GM12878 (cell line): ENCODE measurements around the gene HADH. TPM values are rescaled to one million over a fixed set of nuclear protein-coding genes. Genes with fewer than 3 reads are reported as not detected.

Experiments used
- ATAC-seq: fragments of 200-7000 bp; cut with Tn5 transposase; 3 replicates; pipeline ENCODE4 v1.9.1; 2020; ENCODE audit warnings: mild to moderate bottlenecking, moderate library complexity
- BruUV-seq: library from RNA; stranded (reverse); fragments of 400-500 nt; replicated peaks from 2 replicates; lab custom pipeline; 2021; lab: Mats Ljungman, UMichigan
- CTCF ChIA-PET: fragments of 300-600 bp; sonication (Branson Sonifier 250); formaldehyde crosslinking; extraction: SDS; loops from one replicate; lab custom pipeline; 2021; ENCODE audit warnings: inconsistent platforms; lab: Yijun Ruan, JAX
- POLR2A ChIA-PET: fragments of 350-600 bp; formaldehyde crosslinking; extraction: SDS; loops from one replicate; lab custom pipeline; 2021; ENCODE audit warnings: inconsistent platforms; lab: Charles Lee
- RAD21 ChIA-PET: fragments of 300-600 bp; sonication (Branson Sonifier 250); formaldehyde crosslinking; loops from one replicate; lab custom pipeline; 2023; ENCODE audit warnings: antibody characterized with exemption; ENCODE audit not compliant: unreplicated experiment; lab: Charles Lee
- SMC1A ChIA-PET: fragments of 300-600 bp; sonication (Branson Sonifier 250); formaldehyde crosslinking; loops from one replicate; lab custom pipeline; 2023; ENCODE audit not compliant: unreplicated experiment, uncharacterized antibody; lab: Charles Lee
- DNase-seq: peaks from one replicate; pipeline ENCODE4 v3.0.0-alpha.2; 2011; ENCODE audit warnings: low read depth, low spot score
- FAIRE-seq: peaks from 3 replicates; lab custom pipeline; 2011; peaks lifted over from hg19 to GRCh38; lab: Jason Lieb, UNC
- H2AFZ ChIP-seq: 2 replicates; pipeline ENCODE4 v1.6.0; 2011; ENCODE audit warnings: low read depth, low read length, control low read depth; ENCODE audit not compliant: control insufficient read depth
- H3K27ac ChIP-seq: 2 replicates; pipeline ENCODE4 v1.5.1; 2011; ENCODE audit warnings: control low read depth; ENCODE audit not compliant: control insufficient read depth, insufficient read depth
- H3K27me3 ChIP-seq, 2 experiments: replicated peaks in 1 of 2; 2 replicates each; pipeline versions ENCODE4 v1.6.0 to v1.6.1; 2011; ENCODE audit warnings: low read length in 1 of 2; ENCODE audit not compliant: control insufficient read depth in 2 of 2, insufficient read depth in 2 of 2
- H3K36me3 ChIP-seq, 2 experiments: 2 replicates each; pipeline ENCODE4 v1.5.1; 2011; ENCODE audit warnings: low read length in 1 of 2; ENCODE audit not compliant: control insufficient read depth in 2 of 2, insufficient read depth in 2 of 2
- H3K4me1 ChIP-seq: 2 replicates; pipeline ENCODE4 v1.6.1; 2011; ENCODE audit warnings: mild to moderate bottlenecking, low read length, moderate library complexity, mixed read lengths; ENCODE audit not compliant: control insufficient read depth, insufficient read depth
- H3K4me2 ChIP-seq: 2 replicates; pipeline ENCODE4 v1.6.0; 2011; ENCODE audit warnings: control low read depth; ENCODE audit not compliant: control insufficient read depth, insufficient read depth
- H3K4me3 ChIP-seq: fragments of 200-600 bp; sonication (generic); 2 replicates; pipeline ENCODE4 v1.5.1; 2016
- H3K79me2 ChIP-seq: 2 replicates; pipeline ENCODE4 v1.6.0; 2011; ENCODE audit warnings: low read length; ENCODE audit not compliant: control insufficient read depth, insufficient read depth
- H3K9ac ChIP-seq: 2 replicates; pipeline ENCODE4 v1.8.0; 2011; ENCODE audit warnings: low read length, control low read depth, mixed read lengths; ENCODE audit not compliant: control insufficient read depth, insufficient read depth
- H3K9me3 ChIP-seq: replicated peaks from 3 replicates; pipeline ENCODE4 v1.5.1; 2011; ENCODE audit warnings: mild to moderate bottlenecking, low read length; ENCODE audit not compliant: control insufficient read depth, insufficient read depth
- H4K20me1 ChIP-seq: 2 replicates; pipeline ENCODE4 v1.6.0; 2011; ENCODE audit not compliant: control insufficient read depth, insufficient read depth
- GABPA ChIP-seq: IDR thresholded peaks from 2 replicates; pipeline ENCODE4 v1.6.1; 2014; ENCODE audit warnings: antibody characterized with exemption, low read depth, mild to moderate bottlenecking, inconsistent platforms
- POLR2AphosphoS2 ChIP-seq: IDR thresholded peaks from 2 replicates; pipeline ENCODE4 v1.6.1; 2011; ENCODE audit warnings: low read depth, mild to moderate bottlenecking, low read length, improper control_type of control experiment, moderate library complexity
- POU2F2 ChIP-seq: IDR thresholded peaks from 3 replicates; pipeline ENCODE4 v1.6.1; 2011; ENCODE audit warnings: low read depth, mild to moderate bottlenecking, low read length, borderline replicate concordance
- RAD21 ChIP-seq: IDR thresholded peaks from 2 replicates; pipeline ENCODE4 v1.6.1; 2011; ENCODE audit warnings: mild to moderate bottlenecking, low read depth, low read length, moderate library complexity; ENCODE audit not compliant: insufficient read depth
- SMC3 ChIP-seq: IDR thresholded peaks from 2 replicates; pipeline ENCODE4 v1.6.1; 2011; ENCODE audit warnings: low read length, improper control_type of control experiment, borderline replicate concordance
- SP1 ChIP-seq: IDR thresholded peaks from one replicate; pipeline ENCODE4 v1.6.1; 2011; ENCODE audit warnings: low read depth, low read length
- SRF ChIP-seq, 2 experiments: IDR thresholded peaks; 2 replicates each; pipeline ENCODE4 v1.6.1; 2011; ENCODE audit warnings: low read depth in 2 of 2, low read length in 2 of 2, mild to moderate bottlenecking in 1 of 2, moderate library complexity in 1 of 2
- ZNF207 ChIP-seq: fragments of 450-650 bp; IDR thresholded peaks from 2 replicates; pipeline ENCODE4 v1.6.1; 2014; ENCODE audit warnings: antibody characterized with exemption, mild to moderate bottlenecking, borderline replicate concordance
- ZNF24 ChIP-seq: fragments of 450-650 bp; IDR thresholded peaks from 2 replicates; pipeline ENCODE4 v1.6.1; 2017; ENCODE audit warnings: antibody characterized with exemption, mild to moderate bottlenecking
- WGBS: methylation state at CpG from one replicate; pipeline ENCODE4 v1.1.6; 2016; ENCODE audit warnings: low lambda C conversion rate; ENCODE audit not compliant: insufficient replicate concordance, insufficient coverage; ENCODE audit errors: missing lambda C conversion rate; 5-methylcytosine and 5-hydroxymethylcytosine counted together
- in situ Hi-C: fragments of 300-500 bp; cut with MboI; formaldehyde crosslinking; loops from 9 replicates; pipeline ENCODE4 v1.14.3; 2018; ENCODE audit warnings: mixed read lengths
- intact Hi-C: fragments of 100-400 bp; cut with micrococcal nuclease; formaldehyde crosslinking; loops from one replicate; pipeline ENCODE4 v1.14.2; 2022; ENCODE audit not compliant: unreplicated experiment
- polyA plus RNA-seq, 11 experiments: library from polyadenylated mRNA; depleted of rRNA in 4 of 11; unstranded in 6 of 11; stranded (reverse) in 5 of 11; fragments of >200 nt; fragmentation: Nextera tagmentation in 4 of 11; fragmentation: Illumina TruSeq in 1 of 11; extraction: Ambion mirVana in 4 of 11; extraction: Trizol in 1 of 11; gene quantifications; 1 replicate in 1 of 11; 2 replicates in 10 of 11; pipeline versions ENCODE4 v1.2.1 to v1.2.3, GENCODE V29; 2011 to 2016; ENCODE audit warnings: inconsistent platforms in 2 of 11, missing spikeins in 2 of 11, low read depth in 1 of 11
- total RNA-seq, 4 experiments: library from RNA; depleted of rRNA in 3 of 4; stranded (reverse); fragments of >200 nt in 3 of 4; fragmentation: Illumina TruSeq in 1 of 4; extraction: Trizol in 1 of 4; gene quantifications; 2 replicates each; pipeline versions ENCODE4 v1.2.1 to v1.2.3, GENCODE V29; 2013 to 2021
- TF ChIP-seq, protein P1 (sequence below): IDR thresholded peaks from 2 replicates; pipeline ENCODE4 v1.6.1; 2012; ENCODE audit warnings: mild to moderate bottlenecking, low read depth, low read length
- TF ChIP-seq, protein P2 (sequence below): IDR thresholded peaks from 2 replicates; pipeline ENCODE4 v1.6.1; 2012; ENCODE audit warnings: low read depth, low read length, improper control_type of control experiment
- TF ChIP-seq, protein P3 (sequence below): IDR thresholded peaks from 2 replicates; pipeline ENCODE4 v1.6.1; 2011; ENCODE audit warnings: low read depth, mild to moderate bottlenecking, low read length, moderate library complexity, borderline replicate concordance; ENCODE audit errors: extremely low read depth
- TF ChIP-seq, protein P4 (sequence below): fragments of 450-650 bp; IDR thresholded peaks from 2 replicates; pipeline ENCODE4 v1.6.1; 2014; ENCODE audit warnings: mild to moderate bottlenecking
- TF ChIP-seq, protein P5 (sequence below), 3 experiments: IDR thresholded peaks in 2 of 3; conservative IDR thresholded peaks in 1 of 3; 2 replicates each; pipeline ENCODE4 v1.5.1; 2011; ENCODE audit warnings: low read depth in 3 of 3, low read length in 3 of 3, mild to moderate bottlenecking in 3 of 3, control low read depth in 2 of 3, moderate library complexity in 2 of 3, inconsistent platforms in 1 of 3, mixed read lengths in 1 of 3; ENCODE audit not compliant: control insufficient read depth in 2 of 3, insufficient read depth in 1 of 3; ENCODE audit errors: extremely low read depth in 1 of 3
- TF ChIP-seq, protein P6 (sequence below): IDR thresholded peaks from 2 replicates; pipeline ENCODE4 v1.6.1; 2011; ENCODE audit warnings: mild to moderate bottlenecking, low read depth, low read length, moderate library complexity; ENCODE audit not compliant: insufficient replicate concordance

HADH gene
- total and polyA plus RNA-seq, 10 of the 15 experiments (the other 5 are each of a cell fraction or from before 2014, with no cell fraction given): 20.3 to 97.9 (median 76.6) TPM

DNA sequence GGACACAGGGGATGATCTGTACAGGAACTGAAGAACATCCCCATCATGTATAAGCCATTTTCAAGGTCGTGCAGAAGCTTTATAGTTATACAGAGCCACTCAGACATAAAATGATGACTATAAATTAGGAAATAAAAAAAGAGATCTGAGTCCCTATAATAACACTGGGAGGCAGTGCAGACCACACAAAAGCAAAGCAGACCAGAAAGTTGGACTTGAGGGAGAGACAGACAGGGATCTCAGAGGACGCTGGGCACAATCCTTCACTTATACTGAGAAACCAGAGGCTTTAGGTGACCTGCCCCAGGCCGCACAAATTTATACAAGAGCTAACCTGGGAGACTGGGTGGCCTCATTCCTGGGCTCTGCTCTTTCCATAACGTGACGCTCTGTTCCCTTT, 70.5 kb downstream of the HADH start:
- no peak; the same call in 2 of the 3 replicates for ATAC-seq
- intact Hi-C loops: no loop called here
- H3K4me3 ChIP-seq: no peak overlapping the region
- no peak overlapping the region for H2AFZ ChIP-seq
- ChIA-PET CTCF (interaction anchor here (0.7 to 2.7 kb wide), 10 partner anchors 15 to 511 kb away, joined by 3 to 10 read pairs (median 4); no protein-coding TSS in a partner anchor), RAD21 (interaction anchor here (1.6 to 2.5 kb wide), 2 partner anchors 30 to 512 kb away, joined by 5 to 13 read pairs; no protein-coding TSS in a partner anchor), POLR2A (interaction anchor here (1.4 kb wide), 1 partner anchor 23 kb away, joined by 3 read pairs; no protein-coding TSS in a partner anchor), SMC1A (interaction anchor here (0.6 to 2.1 kb wide), 7 partner anchors 8 to 512 kb away, joined by 3 to 13 read pairs (median 5); no protein-coding TSS in a partner anchor)
- no peak overlapping the region for H3K9ac ChIP-seq
- no peaks in the 10 kb centered on the region for H3K79me2 ChIP-seq
- H3K27ac ChIP-seq: no peak overlapping the region
- H3K36me3 ChIP-seq: no peaks in the 10 kb centered on the region
- H3K27me3 ChIP-seq: no peaks in the 10 kb centered on the region
- H4K20me1 ChIP-seq: no peaks in the 10 kb centered on the region
- no peak for DNase-seq
- H3K9me3 ChIP-seq: no peaks in the 10 kb centered on the region
- no peak overlapping the region for H3K4me2 ChIP-seq
- no peaks in the 10 kb centered on the region for H3K4me1 ChIP-seq
- in situ Hi-C loops: no loop called here
- no TSS peak for BruUV-seq
- FAIRE-seq: no peak
- WGBS: 9% methylated on average over 5 of the region's 5 CpGs
- no peak for TF ChIP-seq ZNF207
- no peak for TF ChIP-seq POLR2AphosphoS2
- TF ChIP-seq, protein P1, sequence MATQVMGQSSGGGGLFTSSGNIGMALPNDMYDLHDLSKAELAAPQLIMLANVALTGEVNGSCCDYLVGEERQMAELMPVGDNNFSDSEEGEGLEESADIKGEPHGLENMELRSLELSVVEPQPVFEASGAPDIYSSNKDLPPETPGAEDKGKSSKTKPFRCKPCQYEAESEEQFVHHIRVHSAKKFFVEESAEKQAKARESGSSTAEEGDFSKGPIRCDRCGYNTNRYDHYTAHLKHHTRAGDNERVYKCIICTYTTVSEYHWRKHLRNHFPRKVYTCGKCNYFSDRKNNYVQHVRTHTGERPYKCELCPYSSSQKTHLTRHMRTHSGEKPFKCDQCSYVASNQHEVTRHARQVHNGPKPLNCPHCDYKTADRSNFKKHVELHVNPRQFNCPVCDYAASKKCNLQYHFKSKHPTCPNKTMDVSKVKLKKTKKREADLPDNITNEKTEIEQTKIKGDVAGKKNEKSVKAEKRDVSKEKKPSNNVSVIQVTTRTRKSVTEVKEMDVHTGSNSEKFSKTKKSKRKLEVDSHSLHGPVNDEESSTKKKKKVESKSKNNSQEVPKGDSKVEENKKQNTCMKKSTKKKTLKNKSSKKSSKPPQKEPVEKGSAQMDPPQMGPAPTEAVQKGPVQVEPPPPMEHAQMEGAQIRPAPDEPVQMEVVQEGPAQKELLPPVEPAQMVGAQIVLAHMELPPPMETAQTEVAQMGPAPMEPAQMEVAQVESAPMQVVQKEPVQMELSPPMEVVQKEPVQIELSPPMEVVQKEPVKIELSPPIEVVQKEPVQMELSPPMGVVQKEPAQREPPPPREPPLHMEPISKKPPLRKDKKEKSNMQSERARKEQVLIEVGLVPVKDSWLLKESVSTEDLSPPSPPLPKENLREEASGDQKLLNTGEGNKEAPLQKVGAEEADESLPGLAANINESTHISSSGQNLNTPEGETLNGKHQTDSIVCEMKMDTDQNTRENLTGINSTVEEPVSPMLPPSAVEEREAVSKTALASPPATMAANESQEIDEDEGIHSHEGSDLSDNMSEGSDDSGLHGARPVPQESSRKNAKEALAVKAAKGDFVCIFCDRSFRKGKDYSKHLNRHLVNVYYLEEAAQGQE: no peak
- TF ChIP-seq, protein P2, sequence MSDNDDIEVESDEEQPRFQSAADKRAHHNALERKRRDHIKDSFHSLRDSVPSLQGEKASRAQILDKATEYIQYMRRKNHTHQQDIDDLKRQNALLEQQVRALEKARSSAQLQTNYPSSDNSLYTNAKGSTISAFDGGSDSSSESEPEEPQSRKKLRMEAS: no peak
- TF ChIP-seq, protein P3, sequence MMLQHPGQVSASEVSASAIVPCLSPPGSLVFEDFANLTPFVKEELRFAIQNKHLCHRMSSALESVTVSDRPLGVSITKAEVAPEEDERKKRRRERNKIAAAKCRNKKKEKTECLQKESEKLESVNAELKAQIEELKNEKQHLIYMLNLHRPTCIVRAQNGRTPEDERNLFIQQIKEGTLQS: no peak
- TF ChIP-seq, protein P4, sequence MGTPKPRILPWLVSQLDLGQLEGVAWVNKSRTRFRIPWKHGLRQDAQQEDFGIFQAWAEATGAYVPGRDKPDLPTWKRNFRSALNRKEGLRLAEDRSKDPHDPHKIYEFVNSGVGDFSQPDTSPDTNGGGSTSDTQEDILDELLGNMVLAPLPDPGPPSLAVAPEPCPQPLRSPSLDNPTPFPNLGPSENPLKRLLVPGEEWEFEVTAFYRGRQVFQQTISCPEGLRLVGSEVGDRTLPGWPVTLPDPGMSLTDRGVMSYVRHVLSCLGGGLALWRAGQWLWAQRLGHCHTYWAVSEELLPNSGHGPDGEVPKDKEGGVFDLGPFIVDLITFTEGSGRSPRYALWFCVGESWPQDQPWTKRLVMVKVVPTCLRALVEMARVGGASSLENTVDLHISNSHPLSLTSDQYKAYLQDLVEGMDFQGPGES: no peak
- peak; percentile 67 for TF ChIP-seq RAD21
- no peak for TF ChIP-seq SP1
- TF ChIP-seq GABPA: no peak
- TF ChIP-seq, protein P5, sequence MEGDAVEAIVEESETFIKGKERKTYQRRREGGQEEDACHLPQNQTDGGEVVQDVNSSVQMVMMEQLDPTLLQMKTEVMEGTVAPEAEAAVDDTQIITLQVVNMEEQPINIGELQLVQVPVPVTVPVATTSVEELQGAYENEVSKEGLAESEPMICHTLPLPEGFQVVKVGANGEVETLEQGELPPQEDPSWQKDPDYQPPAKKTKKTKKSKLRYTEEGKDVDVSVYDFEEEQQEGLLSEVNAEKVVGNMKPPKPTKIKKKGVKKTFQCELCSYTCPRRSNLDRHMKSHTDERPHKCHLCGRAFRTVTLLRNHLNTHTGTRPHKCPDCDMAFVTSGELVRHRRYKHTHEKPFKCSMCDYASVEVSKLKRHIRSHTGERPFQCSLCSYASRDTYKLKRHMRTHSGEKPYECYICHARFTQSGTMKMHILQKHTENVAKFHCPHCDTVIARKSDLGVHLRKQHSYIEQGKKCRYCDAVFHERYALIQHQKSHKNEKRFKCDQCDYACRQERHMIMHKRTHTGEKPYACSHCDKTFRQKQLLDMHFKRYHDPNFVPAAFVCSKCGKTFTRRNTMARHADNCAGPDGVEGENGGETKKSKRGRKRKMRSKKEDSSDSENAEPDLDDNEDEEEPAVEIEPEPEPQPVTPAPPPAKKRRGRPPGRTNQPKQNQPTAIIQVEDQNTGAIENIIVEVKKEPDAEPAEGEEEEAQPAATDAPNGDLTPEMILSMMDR (IDR thresholded peaks at IDR 0.05 in 2 of 3, conservative IDR thresholded peaks at IDR 0.05 in 1 of 3; ENCODE audit: control insufficient read depth in 2 of 3, extremely low read depth in 1 of 3, insufficient read depth in 1 of 3, low read depth in 3 of 3, low read length in 3 of 3): peak in 2 of 3 experiments; percentile 23 to 51; a peak in 4 of 6 replicates
- TF ChIP-seq SMC3: peak; percentile 61; the same call in 1 of the 2 replicates
- no peak for TF ChIP-seq SRF (IDR thresholded peaks at IDR 0.05; ENCODE audit: low read depth in 2 of 2, low read length in 2 of 2)
- no peak for TF ChIP-seq ZNF24
- TF ChIP-seq, protein P6, sequence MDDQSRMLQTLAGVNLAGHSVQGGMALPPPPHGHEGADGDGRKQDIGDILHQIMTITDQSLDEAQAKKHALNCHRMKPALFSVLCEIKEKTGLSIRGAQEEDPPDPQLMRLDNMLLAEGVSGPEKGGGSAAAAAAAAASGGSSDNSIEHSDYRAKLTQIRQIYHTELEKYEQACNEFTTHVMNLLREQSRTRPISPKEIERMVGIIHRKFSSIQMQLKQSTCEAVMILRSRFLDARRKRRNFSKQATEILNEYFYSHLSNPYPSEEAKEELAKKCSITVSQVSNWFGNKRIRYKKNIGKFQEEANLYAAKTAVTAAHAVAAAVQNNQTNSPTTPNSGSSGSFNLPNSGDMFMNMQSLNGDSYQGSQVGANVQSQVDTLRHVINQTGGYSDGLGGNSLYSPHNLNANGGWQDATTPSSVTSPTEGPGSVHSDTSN: no peak
- no peak for TF ChIP-seq POU2F2
